ENCODE data around the gene PADI3.

PADI3 gene

DNA sequence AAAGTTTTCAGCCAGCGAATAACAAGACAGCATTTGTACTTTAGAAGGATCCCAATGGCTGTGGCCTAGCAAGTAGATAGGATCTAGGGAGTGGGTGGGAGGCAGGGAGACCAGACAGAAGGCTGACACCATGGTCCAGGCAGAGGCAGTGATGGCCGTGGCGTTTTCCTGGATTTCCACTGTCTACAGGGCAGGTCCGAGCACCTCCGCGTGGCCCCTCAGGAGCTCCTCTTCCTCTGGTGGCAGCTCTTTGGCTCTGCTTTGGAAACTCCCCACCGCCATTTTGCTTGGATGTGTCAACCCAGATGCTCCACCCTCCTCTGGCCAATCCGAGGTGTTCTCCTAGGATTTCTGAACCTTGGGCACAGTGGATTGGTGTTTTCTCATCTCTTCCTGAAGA is 84.2 kb downstream of the PADI3 start:
- DNase-seq (ENCODE audit: low read depth in 2 of 2), result no peak
